ELR (cell line): ENCODE results near the gene NLRP11.
"Not testable (repeated sequence)": the region's sequence is repeated elsewhere in the genome, so short reads cannot be mapped to it uniquely, and the experiment has no call there.

Experiments
- DNase-seq: peaks from one replicate; pipeline ENCODE4 v3.0.0-alpha.2; 2015; ENCODE audit warnings: low read depth

Gene NLRP11

DNA sequence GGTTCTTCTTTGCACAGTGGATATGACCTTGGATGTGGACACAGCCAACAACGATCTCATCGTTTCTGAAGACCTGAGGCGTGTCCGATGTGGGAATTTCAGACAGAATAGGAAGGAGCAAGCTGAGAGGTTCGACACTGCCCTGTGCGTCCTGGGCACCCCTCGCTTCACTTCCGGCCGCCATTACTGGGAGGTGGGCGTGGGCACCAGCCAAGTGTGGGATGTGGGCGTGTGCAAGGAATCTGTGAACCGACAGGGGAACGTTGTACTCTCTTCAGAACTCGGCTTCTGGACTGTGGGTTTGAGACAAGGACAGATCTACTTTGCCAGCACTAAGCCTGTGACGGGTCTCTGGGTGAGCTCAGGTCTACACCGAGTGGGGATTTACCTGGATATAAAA lies 53.5 kb downstream of the NLRP11 start:
- no peak for DNase-seq

GRCh38 chr19:55777528-55777927 lies 54.3 kb downstream of the NLRP11 start:
- DNase-seq = no peak

- not testable (repeated sequence) for DNase-seq
These were observed 62.2 kb downstream of the NLRP11 start for GRCh38 chr19:55769632-55770031.

DNA sequence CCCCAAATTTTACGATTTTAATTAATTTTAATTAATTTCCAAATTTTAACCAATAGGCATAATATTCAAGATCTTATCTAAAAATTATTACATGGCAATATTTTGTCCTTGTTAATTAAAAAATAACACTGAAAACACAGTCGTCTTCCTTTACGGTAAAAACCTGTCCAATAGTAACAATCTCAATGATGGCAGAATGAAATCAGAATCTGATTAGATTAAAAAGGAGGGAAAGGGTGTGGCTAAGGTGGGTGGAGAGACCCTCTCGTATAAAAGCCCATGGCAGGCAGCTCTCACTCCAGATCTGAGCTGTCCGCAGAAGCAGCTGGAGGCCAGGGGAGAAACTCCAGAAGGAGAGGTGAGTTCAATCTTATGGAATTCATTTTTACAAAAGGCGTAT lies 63.0 kb downstream of the NLRP11 start, which contains the start of gene RFPL4AL1:
Gene RFPL4AL1, plus strand, starts transcription at position 301 of the 400 bp plus-strand sequence. CDS start 2,687 bp downstream, outside the sequence.
- DNase-seq = not testable (repeated sequence)

GRCh38 chr19:55766466-55766865 lies 65.3 kb downstream of the NLRP11 start:
- no peak for DNase-seq

DNA sequence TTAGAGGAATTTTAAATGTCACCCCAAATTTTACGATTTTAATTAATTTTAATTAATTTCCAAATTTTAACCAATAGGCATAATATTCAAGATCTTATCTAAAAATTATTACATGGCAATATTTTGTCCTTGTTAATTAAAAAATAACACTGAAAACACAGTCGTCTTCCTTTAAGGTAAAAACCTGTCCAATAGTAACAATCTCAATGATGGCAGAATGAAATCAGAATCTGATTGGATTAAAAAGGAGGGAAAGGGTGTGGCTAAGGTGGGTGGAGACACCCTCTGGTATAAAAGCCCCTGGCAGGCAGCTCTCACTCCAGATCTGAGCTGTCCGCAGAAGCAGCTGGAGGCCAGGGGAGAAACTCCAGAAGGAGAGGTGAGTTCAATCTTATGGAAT lies 73.0 kb downstream of the NLRP11 start, which contains the start of gene RFPL4A:
Gene RFPL4A, plus strand, starts transcription at position 301 of the 400 bp plus-strand sequence. CDS start 2,704 bp downstream, outside the sequence.
- DNase-seq = not testable (repeated sequence)

DNA sequence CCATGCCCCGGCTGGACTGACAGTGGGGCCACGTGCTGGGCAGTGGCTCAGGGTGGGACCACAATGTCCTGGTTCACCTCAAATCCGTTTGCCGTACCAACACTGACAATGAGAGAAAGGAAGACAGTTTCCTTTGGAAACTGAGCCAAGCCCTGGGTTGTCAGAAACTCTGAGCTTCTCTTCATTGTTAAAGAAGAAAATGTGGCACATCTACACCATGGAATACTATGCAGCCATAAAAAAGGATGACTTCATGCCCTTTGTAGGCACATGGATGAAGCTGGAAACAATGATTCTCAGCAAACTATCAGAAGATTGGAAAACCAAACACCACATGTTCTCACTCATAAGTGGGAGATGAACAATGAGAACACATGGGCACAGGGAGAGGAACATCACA lies 75.0 kb downstream of the NLRP11 start:
- not testable (repeated sequence) for DNase-seq

GRCh38 chr19:55753401-55753800 lies 78.4 kb downstream of the NLRP11 start:
- no peak for DNase-seq

- no peak for DNase-seq
These were observed 81.1 kb downstream of the NLRP11 start for GRCh38 chr19:55750715-55751114.

GRCh38 chr19:55738302-55738701 lies 93.5 kb downstream of the NLRP11 start, which contains the start of gene NLRP9:
NLRP9 (minus strand) TSS chr19:55738402; CDS start chr19:55738374, 28 bp downstream.
- DNase-seq = no peak
